ENCODE results near the gene SIGLEC9.

- TF ChIP-seq CTCF (IDR thresholded peaks at IDR 0.05; ENCODE audit: low read length) (no peak), EZH2 (optimal IDR thresholded peaks at IDR 0.05; ENCODE audit: low read depth, low read length) (no peak), EZH2phosphoT487 (IDR thresholded peaks at IDR 0.05; ENCODE audit: low read length) (no peak)
Observed at GRCh38 chr19:51138549-51138979, 13.9 kb downstream of the SIGLEC9 start.

All from MM.1S (cell line).